Daoy (cell line): ENCODE results near the gene LHX4. TPM values are rescaled to one million over a fixed set of nuclear protein-coding genes. Genes with fewer than 3 reads are reported as not detected.
A peak's percentile ranks its signal among the peaks of the same experiment; 100 is the strongest.

Experiments
- DNase-seq: peaks from one replicate; pipeline ENCODE4 v3.0.0-alpha.2; 2015; ENCODE audit warnings: low read depth
- total RNA-seq: library from RNA; depleted of rRNA; stranded (reverse); fragments of >200 nt; shearing (Covaris generic); gene quantifications from 2 replicates; pipeline ENCODE4 v1.2.3, GENCODE V29; 2014; rRNA removed

The LHX4 gene
- 0.17 and 1.4 TPM in 2 replicates for total RNA-seq

GRCh38 chr1:180229483-180230415, at the start of gene LHX4:
LHX4 (plus strand) TSS chr1:180230264; CDS start chr1:180230530, 266 bp downstream.
- DNase-seq, result peak; percentile 70

- DNase-seq, result no peak
Measured at GRCh38 chr1:180181048-180181447, 49.0 kb upstream of the LHX4 start.

GRCh38 chr1:180181996-180182642, 47.9 kb upstream of the LHX4 start:
- no peak for DNase-seq

- DNase-seq, result no peak
Measured at GRCh38 chr1:180182643-180183311, 47.3 kb upstream of the LHX4 start.

- DNase-seq, result no peak
Measured at GRCh38 chr1:180183426-180183825, 46.6 kb upstream of the LHX4 start.

GRCh38 chr1:180184041-180184440, 46.0 kb upstream of the LHX4 start:
- no peak for DNase-seq

GRCh38 chr1:180185281-180185680, 44.8 kb upstream of the LHX4 start:
- DNase-seq, result no peak

GRCh38 chr1:180185971-180186645, 44.0 kb upstream of the LHX4 start:
- DNase-seq, result no peak

- DNase-seq, result no peak
Measured at GRCh38 chr1:180186831-180187230, 43.2 kb upstream of the LHX4 start.

GRCh38 chr1:180187626-180188025, 42.4 kb upstream of the LHX4 start:
- DNase-seq, result no peak

- DNase-seq, result peak; percentile 68
Measured at GRCh38 chr1:180188091-180188506, 42.0 kb upstream of the LHX4 start.

- DNase-seq, result no peak
Measured at GRCh38 chr1:180188684-180189175, 41.3 kb upstream of the LHX4 start.

GRCh38 chr1:180190091-180190490, 40.0 kb upstream of the LHX4 start:
- DNase-seq, result no peak

- DNase-seq, result no peak
Measured at GRCh38 chr1:180192172-180192571, 37.9 kb upstream of the LHX4 start.

GRCh38 chr1:180193141-180194047, 36.7 kb upstream of the LHX4 start:
- no peak for DNase-seq

GRCh38 chr1:180194048-180194425, 36.0 kb upstream of the LHX4 start:
- DNase-seq, result no peak

GRCh38 chr1:180194546-180195207, 35.4 kb upstream of the LHX4 start:
- no peak for DNase-seq

GRCh38 chr1:180195401-180195800, 34.7 kb upstream of the LHX4 start:
- DNase-seq, result no peak

- no peak for DNase-seq
Measured at GRCh38 chr1:180195916-180196315, 34.1 kb upstream of the LHX4 start.

- no peak for DNase-seq
Measured at GRCh38 chr1:180196436-180197003, 33.5 kb upstream of the LHX4 start.
